B cell (primary cell): ENCODE results near the gene ANAPC4.

ENCODE experiments used
- CTCF ChIP-seq: fragments of 200-600 bp; IDR thresholded peaks from one replicate; pipeline ENCODE4 v1.8.0; 2022; ENCODE audit warnings: antibody characterized with exemption, mild to moderate bottlenecking
- EZH2 ChIP-seq: IDR thresholded peaks from 2 replicates; pipeline ENCODE4 v1.6.1; 2012; ENCODE audit warnings: borderline replicate concordance, low read depth, mild to moderate bottlenecking, moderate library complexity, low read length; ENCODE audit not compliant: insufficient read depth, poor library complexity, severe bottlenecking

GRCh38 chr4:25420931-25421330 lies 43.9 kb downstream of the ANAPC4 start:
- no peak for TF ChIP-seq CTCF
- no peak for TF ChIP-seq EZH2
